T follicular helper cell (primary cell): ENCODE data around the gene C10orf62.
"Not testable (repeated sequence)": the region's sequence is repeated elsewhere in the genome, so short reads cannot be mapped to it uniquely, and the experiment has no call there.

Experiments used
- DNase-seq: peaks from one replicate; pipeline ENCODE4 v3.0.0-alpha.2; 2020; ENCODE audit warnings: low read depth

C10orf62 gene

DNA sequence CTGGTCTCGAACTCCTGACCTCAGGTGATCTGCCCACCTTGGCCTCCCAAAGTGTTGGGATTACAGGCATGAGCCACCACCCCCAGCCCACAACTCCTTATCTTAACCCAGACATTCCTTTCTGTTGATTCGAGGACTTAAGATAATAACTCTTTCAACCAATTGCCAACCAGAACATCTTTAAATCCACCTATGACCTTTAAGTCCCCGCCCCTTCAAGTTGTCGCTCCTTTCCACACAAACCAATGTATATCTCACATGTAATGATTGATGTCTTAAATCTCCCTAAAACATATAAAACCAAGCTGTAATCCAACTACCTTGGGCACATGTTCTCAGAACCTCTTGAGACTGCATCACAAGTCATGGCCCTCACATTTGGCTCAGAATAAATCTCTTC lies 24.7 kb upstream of the C10orf62 start:
- DNase-seq, result no peak

- no peak for DNase-seq
Measured at GRCh38 chr10:97566336-97566996, 23.1 kb upstream of the C10orf62 start.

DNA sequence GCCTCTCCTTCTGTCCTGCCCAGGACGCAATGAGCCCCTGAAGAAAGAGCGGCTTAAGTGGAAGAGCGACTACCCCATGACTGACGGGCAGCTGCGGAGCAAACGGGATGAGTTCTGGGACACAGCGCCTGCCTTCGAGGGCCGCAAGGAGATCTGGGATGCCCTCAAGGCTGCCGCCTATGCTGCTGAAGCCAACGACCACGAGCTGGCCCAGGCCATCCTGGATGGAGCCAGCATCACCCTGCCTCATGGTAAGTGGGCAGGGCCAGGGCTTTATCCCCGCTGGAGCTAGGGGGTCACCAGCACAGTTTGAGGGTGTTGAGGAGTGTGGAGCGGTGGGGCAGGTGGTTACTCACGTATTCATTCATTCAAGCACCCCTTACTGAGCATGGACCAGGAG lies 21.6 kb upstream of the C10orf62 start:
- no peak for DNase-seq

- no peak for DNase-seq
Measured at GRCh38 chr10:97570146-97570788, 19.3 kb upstream of the C10orf62 start.

DNA sequence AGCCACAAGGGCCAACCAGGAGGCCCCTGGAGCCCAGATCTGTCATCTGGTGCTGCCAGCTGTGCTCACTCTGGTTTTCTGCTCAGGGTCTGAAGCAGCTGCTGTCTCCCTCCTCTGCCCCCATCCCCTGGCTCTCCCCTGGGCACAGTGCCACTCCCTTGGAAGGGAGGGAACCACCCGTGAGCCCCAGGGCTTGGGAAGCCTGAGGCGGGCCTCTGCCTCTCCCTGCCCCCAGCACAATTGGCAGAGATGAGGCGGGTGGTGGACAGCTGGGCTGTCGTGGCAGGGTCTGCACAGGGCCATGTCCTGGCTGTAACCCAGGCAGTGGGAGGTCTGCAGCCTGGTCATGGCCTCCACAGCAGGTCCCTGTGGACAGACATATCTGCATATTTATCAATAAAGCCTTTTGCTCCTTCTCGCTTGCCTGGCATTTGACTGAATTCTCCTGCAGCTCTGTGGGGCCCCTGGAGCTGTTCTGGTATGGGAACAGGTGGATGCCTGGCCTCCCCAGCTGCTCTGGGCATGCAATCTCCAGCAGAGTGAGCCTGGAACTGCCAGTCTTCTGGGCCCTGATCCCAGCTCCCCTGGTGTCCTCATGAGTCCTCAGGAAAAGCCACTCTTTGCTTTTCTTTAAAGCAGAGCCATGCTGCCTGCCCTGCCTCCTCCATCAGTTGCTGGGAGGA lies 18.6 kb upstream of the C10orf62 start:
- DNase-seq, result no peak

GRCh38 chr10:97571622-97572021 lies 17.9 kb upstream of the C10orf62 start:
- DNase-seq, result no peak

DNA sequence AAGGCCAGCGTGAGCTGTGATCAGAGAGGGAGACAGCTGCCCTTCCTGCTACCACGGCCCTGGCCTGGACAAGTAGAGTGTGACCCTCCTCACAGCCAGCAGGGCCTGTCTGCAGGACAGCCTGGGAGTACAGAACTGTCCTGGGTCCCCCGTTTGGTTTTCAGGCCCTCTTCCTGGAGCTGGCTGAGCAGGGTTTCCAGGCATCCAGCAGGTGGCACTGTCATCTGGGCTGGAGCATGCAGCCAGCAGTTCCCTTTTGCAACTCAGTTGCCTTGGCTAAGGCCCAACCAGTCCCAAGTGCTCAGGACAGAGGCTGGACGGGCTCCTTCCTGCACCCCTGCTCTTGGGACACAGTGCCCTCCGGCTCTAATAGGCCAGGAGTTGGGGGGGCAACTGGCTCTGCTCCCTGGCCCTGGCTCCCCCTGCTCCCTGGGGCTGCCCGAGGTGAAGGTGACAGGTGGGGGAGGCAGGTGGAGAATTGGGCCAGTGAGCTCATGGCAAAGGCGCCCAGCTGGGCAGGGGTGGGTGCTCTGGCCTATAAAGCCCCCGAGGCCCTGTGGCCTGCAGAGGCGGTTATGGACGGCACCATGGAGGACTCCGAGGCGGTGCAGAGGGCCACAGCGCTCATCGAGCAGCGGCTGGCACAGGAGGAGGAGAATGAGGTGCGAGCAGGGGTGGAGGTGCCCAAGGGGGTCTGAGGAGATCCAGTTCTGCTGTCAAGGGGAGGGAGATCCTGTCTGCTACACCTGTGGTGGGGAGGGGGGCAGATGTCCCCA lies 17.1 kb upstream of the C10orf62 start, which contains the start of gene ANKRD2:
ANKRD2 (plus strand) TSS at position 566 of the 776 bp plus-strand sequence; CDS start at position 576, 10 bp downstream.
- DNase-seq, result peak; percentile 18

DNA sequence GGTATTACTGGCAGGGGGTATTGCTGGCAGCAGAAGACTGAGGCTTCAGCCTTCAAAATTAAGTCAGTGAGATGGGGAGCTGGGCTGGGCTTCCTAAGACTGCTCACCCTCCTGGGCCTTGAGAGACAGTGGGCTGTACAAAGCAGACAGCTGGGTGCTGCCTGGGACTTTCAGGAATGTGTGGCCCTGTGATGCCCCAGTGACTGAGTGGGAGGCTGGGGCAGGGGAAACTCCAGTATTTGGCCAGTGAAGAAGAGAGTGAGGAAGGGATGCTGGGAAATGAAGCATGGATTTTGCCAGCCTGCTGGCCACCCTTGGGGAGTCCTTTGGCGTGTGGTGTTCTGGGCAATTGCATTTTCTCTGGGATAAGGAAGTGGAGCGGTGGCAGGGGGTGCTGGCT lies 16.5 kb upstream of the C10orf62 start:
- no peak for DNase-seq

DNA sequence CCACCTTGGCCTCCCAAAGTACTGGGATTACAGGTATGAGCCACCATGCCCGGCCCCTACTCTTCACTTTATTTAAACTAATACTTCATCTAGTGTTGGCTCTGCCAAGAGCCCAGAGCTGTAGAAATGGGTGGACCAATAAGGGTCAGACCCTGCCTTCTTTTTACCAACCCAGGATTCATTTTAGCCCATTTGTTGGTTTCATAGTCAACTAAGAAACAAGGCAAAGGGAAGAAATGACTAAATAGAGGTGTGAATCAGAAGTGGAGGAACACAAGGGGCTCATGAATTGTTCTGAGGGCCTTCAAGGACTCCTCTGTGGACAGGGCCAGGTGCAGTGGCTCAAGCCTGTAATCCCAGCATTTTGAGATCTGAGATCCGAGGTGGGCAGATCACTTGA lies 15.8 kb upstream of the C10orf62 start:
- DNase-seq, result no peak

GRCh38 chr10:97574374-97575126 lies 15.0 kb upstream of the C10orf62 start:
- DNase-seq, result no peak

DNA sequence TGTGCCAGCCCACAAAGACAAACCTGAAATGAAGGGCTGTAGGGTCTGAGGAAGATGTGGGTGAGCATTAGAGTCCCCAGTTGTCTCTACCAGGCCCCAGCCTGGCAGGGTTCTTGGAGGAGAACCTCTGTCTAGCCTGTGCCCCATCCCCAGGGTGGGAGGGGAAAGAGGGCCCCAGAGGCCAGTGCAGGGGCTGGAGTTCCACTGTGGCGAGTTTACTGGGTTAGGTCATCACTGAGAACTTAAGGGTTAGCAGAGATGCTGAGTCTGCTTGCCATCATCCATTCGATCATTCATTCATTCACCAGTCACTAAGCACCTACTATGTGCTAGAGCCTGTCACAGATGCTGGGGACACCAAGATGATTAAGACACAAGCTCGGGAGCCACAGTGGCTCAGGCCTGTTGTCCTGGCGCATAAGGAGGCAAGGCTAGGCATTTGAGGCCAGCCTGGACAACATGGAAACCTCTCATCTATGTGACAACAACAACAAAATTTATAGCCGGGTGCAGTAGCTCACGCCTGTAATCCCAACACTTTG lies 14.3 kb upstream of the C10orf62 start:
- DNase-seq, result no peak

GRCh38 chr10:97576487-97576886 lies 13.0 kb upstream of the C10orf62 start:
- DNase-seq, result not testable (repeated sequence)

DNA sequence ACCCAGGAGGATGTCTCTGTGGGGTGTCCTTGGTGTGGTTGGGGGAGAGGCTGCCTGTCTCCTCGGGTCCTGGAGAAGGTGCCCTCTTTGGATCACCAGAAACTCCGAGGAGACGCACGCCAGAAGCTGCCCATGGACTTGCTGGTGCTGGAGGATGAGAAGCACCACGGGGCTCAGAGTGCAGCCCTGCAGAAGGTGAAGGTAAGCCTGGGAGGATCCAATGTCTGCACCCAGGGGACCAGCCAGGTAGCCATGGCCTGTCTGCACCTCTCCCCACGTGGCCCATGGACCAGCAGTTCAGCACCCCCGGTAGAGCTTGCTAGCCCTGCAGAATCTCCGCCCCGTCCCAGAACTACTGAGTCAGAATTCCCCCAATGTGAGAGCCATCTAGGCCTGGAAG lies 11.8 kb upstream of the C10orf62 start:
- DNase-seq, result no peak

GRCh38 chr10:97578171-97578844 lies 11.2 kb upstream of the C10orf62 start:
- DNase-seq, result no peak

DNA sequence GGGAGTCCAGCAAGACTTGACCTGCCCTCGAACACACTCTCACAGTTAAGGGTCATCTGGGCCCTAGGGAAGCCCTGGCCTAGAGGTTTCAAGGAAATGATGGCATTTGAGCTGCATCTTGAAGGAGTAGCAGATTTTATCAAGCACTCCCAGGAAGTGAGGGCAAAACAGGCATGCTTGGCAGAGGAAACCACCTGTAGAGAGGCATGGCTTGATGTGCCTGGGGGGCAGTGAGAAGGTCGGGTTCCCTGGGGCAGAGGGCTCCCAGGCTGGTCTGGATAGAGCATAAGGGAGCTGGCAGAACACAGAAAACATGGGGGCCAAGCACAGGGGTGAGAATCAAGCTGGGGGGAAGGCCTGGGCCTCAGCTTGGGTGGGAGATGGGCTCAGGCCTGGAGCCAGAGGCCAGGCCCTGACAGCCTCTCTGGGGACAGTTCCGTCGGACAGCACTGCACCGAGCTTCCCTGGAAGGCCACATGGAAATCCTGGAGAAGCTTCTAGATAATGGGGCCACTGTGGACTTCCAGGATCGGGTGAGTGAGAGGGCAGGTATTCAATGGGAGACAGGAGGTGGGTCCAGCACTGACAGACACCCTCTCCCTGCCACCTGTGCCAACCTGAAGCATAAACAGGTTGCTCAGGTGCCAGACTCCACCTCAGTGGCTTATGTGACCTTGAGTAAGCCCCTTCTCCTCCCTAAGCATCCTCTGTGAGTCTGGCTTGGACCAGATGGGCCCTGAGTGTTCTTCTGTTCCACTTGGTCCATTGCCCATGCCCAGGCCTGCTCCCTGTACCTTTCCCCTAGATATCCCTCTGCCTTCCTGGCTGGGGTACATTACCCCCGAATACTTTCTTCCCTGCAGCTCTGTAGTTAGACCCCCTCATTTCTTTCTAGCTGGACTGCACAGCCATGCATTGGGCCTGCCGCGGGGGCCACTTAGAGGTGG lies 8.8 kb upstream of the C10orf62 start:
- DNase-seq, result no peak

DNA sequence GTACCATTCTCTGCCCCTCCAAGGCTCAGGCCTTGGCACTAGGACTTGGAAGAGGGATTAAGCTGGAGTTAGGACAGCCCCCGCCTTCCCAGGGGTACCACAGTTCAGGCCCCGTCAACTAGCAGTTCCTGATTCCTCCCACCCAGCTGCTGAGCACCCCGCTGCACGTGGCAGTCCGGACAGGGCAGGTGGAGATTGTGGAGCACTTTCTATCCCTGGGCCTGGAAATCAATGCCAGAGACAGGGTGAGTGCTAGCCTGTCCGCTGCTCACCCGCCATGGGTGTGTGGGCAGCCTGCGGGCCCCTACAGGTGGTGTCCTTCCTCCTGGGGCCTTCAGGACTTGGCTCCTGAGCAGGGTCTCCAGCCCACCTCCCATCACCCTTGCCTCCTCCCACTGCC lies 7.4 kb upstream of the C10orf62 start:
- no peak for DNase-seq

DNA sequence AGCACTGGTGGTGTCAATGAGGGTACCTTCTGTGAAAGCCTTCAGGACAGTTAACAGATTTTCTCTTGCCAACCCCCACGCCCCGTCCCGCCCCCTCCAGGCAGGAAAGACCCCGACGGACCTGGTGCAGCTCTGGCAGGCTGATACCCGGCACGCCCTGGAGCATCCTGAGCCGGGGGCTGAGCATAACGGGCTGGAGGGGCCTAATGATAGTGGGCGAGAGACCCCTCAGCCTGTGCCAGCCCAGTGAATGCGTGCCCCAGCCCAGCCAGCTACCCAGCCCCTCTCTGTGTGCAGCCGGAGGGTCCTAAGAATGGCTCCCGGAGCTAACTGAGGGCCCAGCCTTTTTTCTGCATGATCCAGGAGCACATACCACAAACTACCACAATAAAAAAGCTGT lies 6.0 kb upstream of the C10orf62 start:
- DNase-seq, result no peak

GRCh38 chr10:97584060-97584797 lies 5.3 kb upstream of the C10orf62 start, which contains the start of gene HOGA1:
HOGA1 (plus strand) TSS chr10:97584389; CDS start chr10:97584704, 315 bp downstream.
- DNase-seq, result no peak
